ENCODE data around the gene CSRP1. TPM values are rescaled to one million over a fixed set of nuclear protein-coding genes. Genes with fewer than 3 reads are reported as not detected.

CSRP1 gene
- total and polyA plus RNA-seq, 9 of the 15 experiments (the other 6 are each of a cell fraction or from before 2014, with no cell fraction given) = 6.8 to 39.4 (median 23.7) TPM

- TF ChIP-seq SMAD2 (IDR thresholded peaks at IDR 0.05; ENCODE audit: low read depth, low read length) (no peak), FOXM1 (IDR thresholded peaks at IDR 0.05; ENCODE audit: low read depth) (no peak), FOXM1 (CRISPR knock-in tag; IDR thresholded peaks at IDR 0.05; ENCODE audit: low read depth) (no peak), RFX7 (CRISPR knock-in tag; IDR thresholded peaks at IDR 0.05) (no peak), HNRNPLL (IDR thresholded peaks at IDR 0.05; ENCODE audit: low read depth, low read length, poor library complexity, severe bottlenecking) (no peak), DLX4 (CRISPR knock-in tag; IDR thresholded peaks at IDR 0.05) (no peak), KLF6 (CRISPR knock-in tag; IDR thresholded peaks at IDR 0.05; ENCODE audit: borderline replicate concordance) (no peak), SREBF2 (CRISPR knock-in tag; IDR thresholded peaks at IDR 0.05) (no peak), CEBPG (CRISPR knock-in tag; IDR thresholded peaks at IDR 0.05) (no peak), CEBPG (tag; conservative IDR thresholded peaks at IDR 0.05 in 1 of 2, IDR thresholded peaks at IDR 0.05 in 1 of 2) (no peak), ATF1 (CRISPR knock-in tag; IDR thresholded peaks at IDR 0.05) (no peak), ATF1 (tag; IDR thresholded peaks at IDR 0.05) (no peak), CBX3 (IDR thresholded peaks at IDR 0.05; ENCODE audit: borderline replicate concordance in 1 of 2, low read length in 2 of 2) (no peak), NKRF (IDR thresholded peaks at IDR 0.05; ENCODE audit: borderline replicate concordance) (no peak), CCAR2 (IDR thresholded peaks at IDR 0.05; ENCODE audit: low read depth, low read length) (no peak)
- Histone ChIP-seq H4K20me1 (replicated peaks; ENCODE audit: control insufficient read depth, insufficient read depth, low read length) (no peaks in the 10 kb centered on the region), H3K9ac (ENCODE audit: insufficient read depth in 1 of 2, low read depth in 2 of 2, low read length in 2 of 2) (no peak overlapping the region), H3K36me3 (ENCODE audit: control insufficient read depth, insufficient read depth, low read length) (no peaks in the 10 kb centered on the region), H3K27ac (ENCODE audit: extremely low read depth, low read depth, low read length) (no peak overlapping the region), H2AFZ (ENCODE audit: low read depth, low read length) (no peak overlapping the region), H3K27me3 (ENCODE audit: control insufficient read depth in 2 of 2, insufficient read depth in 2 of 2, low read length in 2 of 2) (peaks cover 0 to 17% of the 10 kb centered on the region in 2 experiments; a peak in 3 of 5 replicates), H3K4me3 (no peak overlapping the region), H3K4me2 (ENCODE audit: insufficient read depth, low read length) (no peak overlapping the region), H3K79me2 (ENCODE audit: control insufficient read depth, insufficient read depth, low read length) (no peaks in the 10 kb centered on the region), H3K4me1 (replicated peaks in 1 of 2; ENCODE audit: control insufficient read depth in 2 of 2, insufficient read depth in 2 of 2, low read length in 2 of 2) (peaks cover 0 to 4% of the 10 kb centered on the region in 2 experiments; a peak in 2 of 5 replicates), H3K9me1 (ENCODE audit: control insufficient read depth, insufficient read depth, low read length) (peaks cover 3% of the 10 kb centered on the region), H3K9me3 (replicated peaks; ENCODE audit: control insufficient read depth, insufficient read depth, low read depth, low read length) (no peaks in the 10 kb centered on the region)
- in situ Hi-C loops (cut with MboI) = no loop called here
- CTCF ChIA-PET (ENCODE audit: low intra/inter-chr PET ratio) = interaction anchor here (1.4 to 3.5 kb wide), 4 partner anchors 11 to 76 kb away, joined by 4 to 30 read pairs (median 10); no protein-coding TSS in a partner anchor
- FAIRE-seq = no peak
- POLR2A ChIA-PET = interaction anchor here (0.7 to 1.5 kb wide), 3 partner anchors 11 to 64 kb away, joined by 3 to 4 read pairs (median 3); no protein-coding TSS in a partner anchor
- BruUV-seq (replicated peaks) = no TSS peak
- intact Hi-C loops (cut with micrococcal nuclease) = no loop called here
- no peak for DNase-seq (ENCODE audit: extremely low read depth in 1 of 4, low spot score in 3 of 4)
- WGBS (ENCODE audit: insufficient coverage, low coverage, missing lambda C conversion rate) = 5% methylated on average over 3 of the region's 3 CpGs
- ATAC-seq = no peak
These were observed 70.0 kb downstream of the CSRP1 start for GRCh38 chr1:201436969-201437368.
